Pancreas (tissue), 10 donors: ENCODE measurements around the gene EGFL7. TPM values are rescaled to one million over a fixed set of nuclear protein-coding genes. Genes with fewer than 3 reads are reported as not detected.
"Not testable (repeated sequence)": the region's sequence is repeated elsewhere in the genome, so short reads cannot be mapped to it uniquely, and the experiment has no call there.

Experiments
- ATAC-seq, 4 donors: fragments of 200-7000 bp; cut with Tn5 transposase; one replicate each; pipeline versions ENCODE4 v1.8.0 to v1.9.1; 2020; ENCODE audit warnings: mild to moderate bottlenecking in 4 of 4, moderate library complexity in 4 of 4
- DNase-seq, 6 donors: peaks; one replicate each; pipeline ENCODE4 v3.0.0-alpha.2; 2020
- FAIRE-seq: peaks from 2 replicates; lab custom pipeline; 2012; peaks lifted over from hg19 to GRCh38; lab: Jason Lieb, UNC
- H3K27ac ChIP-seq, 4 donors: fragments of 200-600 bp; sonication (generic); 1 replicate in 3 of 4; 2 replicates in 1 of 4; pipeline versions ENCODE4 v1.5.0 to v1.8.0; 2020
- H3K27me3 ChIP-seq, 4 donors: fragments of 200-600 bp; one replicate each; pipeline ENCODE4 v1.8.0; 2021
- H3K36me3 ChIP-seq, 3 donors: fragments of 200-600 bp; sonication (generic) in 1 of 3; one replicate each; pipeline versions ENCODE4 v1.5.0 to v1.8.0; 2020 to 2021
- H3K4me1 ChIP-seq, 3 donors: fragments of 200-600 bp; one replicate each; pipeline ENCODE4 v1.8.0; 2021
- H3K4me3 ChIP-seq, 4 donors: fragments of 200-600 bp; sonication (generic) in 2 of 4; one replicate each; pipeline versions ENCODE4 v1.5.0 to v1.8.0; 2020 to 2021
- H3K9me3 ChIP-seq, 4 donors: fragments of 200-600 bp; one replicate each; pipeline ENCODE4 v1.8.0; 2021
- WGBS, 2 donors: extraction: QIAGEN DNeasy Blood & Tissue Kit; methylation state at CpG; one replicate each; pipeline ENCODE4 v1.1.7; 2013; 5-methylcytosine and 5-hydroxymethylcytosine counted together
- intact Hi-C, 3 donors: fragments of 100-400 bp; cut with DNase I; formaldehyde crosslinking; loops; one replicate each; pipeline versions ENCODE4 v1.11.1 to v1.14.2; 2022
- polyA plus RNA-seq, 2 donors: library from polyadenylated mRNA; stranded (reverse); fragments of 200-250 nt; gene quantifications; one replicate each; pipeline ENCODE4 v1.2.3, GENCODE V29; 2013
- total RNA-seq, 6 donors: library from RNA; stranded (reverse); fragmentation: NEBNext Ultra II Directional in 4 of 6; extraction: Animal tissue kit (Norgen Biotek cat#: 25700) in 4 of 6; gene quantifications; one replicate each; pipeline versions ENCODE4 v1.2.1 to v1.2.4, GENCODE V29; 2021 to 2023
- TF ChIP-seq, protein P1 (sequence below), 4 donors: fragments of 200-600 bp; sonication (generic) in 3 of 4; IDR thresholded peaks; one replicate each; pipeline versions ENCODE4 v1.5.0 to v1.8.0; 2021; ENCODE audit warnings: antibody characterized with exemption in 4 of 4
- donor health status: healthy with polysubstance abuse.
- donor health status: DM: no; HTN: no; CAD: no; lungs with moderate emphysema.
- donor health status: DM: no; HTN: no; CAD: no.
- donor health status: control.
- donor health status: control.
- donor health status: Bipolar disorder and iron deficiency.
- donor health status: DM: yes; HTN: yes; CAD: no.
- donor health status: DM: no; HTN: no; CAD: no.
- donor health status: DM: no; HTN: no; CAD: no.
- donor health status: DM: yes; HTN: yes; CAD: no.

Gene EGFL7
- total and polyA plus RNA-seq, 8 donors: 8.6 to 134 (median 16.7) TPM

DNA sequence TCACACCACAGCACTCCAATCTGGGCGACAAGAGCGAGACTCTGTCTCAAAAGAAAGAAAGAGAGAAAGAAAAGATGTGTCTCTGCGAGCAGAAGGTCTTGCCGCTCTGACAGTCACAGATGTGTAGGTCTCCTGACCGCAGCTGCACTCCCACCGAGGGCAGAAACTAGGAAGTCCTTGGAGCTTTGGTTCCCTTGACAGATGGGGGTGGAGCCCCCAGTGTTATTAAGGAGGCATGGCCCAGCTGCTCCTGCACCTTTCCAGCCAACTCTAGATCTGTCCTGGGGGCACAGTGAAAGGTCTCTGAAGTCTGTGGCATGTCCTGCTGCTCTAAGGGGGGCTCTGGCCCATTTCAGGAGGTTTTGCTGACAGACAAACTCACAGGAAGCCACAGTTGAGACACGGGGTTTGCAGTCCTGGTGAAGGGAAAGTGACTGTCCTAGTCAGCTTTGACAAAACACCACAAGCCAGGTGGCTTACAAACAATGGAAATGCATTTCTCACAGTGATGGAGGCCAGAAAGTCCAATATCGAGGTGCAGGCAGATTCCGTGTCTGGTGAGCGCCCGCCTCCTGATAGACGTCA is 40.7 kb downstream of the EGFL7 start:
- DNase-seq (no peak), ATAC-seq (no peak), FAIRE-seq (no peak)
- intact Hi-C loops: no loop called here
- Histone ChIP-seq H3K27me3 (no peaks in the 10 kb centered on the region), H3K9me3 (no peaks in the 10 kb centered on the region), H3K36me3 (no peaks in the 10 kb centered on the region), H3K4me3 (no peak overlapping the region), H3K4me1 (peaks cover 3 to 4% (median 3%) of the 10 kb centered on the region in 3 donors), H3K27ac (no peak overlapping the region)
- TF ChIP-seq, protein P1, sequence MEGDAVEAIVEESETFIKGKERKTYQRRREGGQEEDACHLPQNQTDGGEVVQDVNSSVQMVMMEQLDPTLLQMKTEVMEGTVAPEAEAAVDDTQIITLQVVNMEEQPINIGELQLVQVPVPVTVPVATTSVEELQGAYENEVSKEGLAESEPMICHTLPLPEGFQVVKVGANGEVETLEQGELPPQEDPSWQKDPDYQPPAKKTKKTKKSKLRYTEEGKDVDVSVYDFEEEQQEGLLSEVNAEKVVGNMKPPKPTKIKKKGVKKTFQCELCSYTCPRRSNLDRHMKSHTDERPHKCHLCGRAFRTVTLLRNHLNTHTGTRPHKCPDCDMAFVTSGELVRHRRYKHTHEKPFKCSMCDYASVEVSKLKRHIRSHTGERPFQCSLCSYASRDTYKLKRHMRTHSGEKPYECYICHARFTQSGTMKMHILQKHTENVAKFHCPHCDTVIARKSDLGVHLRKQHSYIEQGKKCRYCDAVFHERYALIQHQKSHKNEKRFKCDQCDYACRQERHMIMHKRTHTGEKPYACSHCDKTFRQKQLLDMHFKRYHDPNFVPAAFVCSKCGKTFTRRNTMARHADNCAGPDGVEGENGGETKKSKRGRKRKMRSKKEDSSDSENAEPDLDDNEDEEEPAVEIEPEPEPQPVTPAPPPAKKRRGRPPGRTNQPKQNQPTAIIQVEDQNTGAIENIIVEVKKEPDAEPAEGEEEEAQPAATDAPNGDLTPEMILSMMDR (IDR thresholded peaks at IDR 0.05): no peak
- 86 to 88% methylated on average over 12 of the region's 12 CpGs for WGBS, 2 donors

DNA sequence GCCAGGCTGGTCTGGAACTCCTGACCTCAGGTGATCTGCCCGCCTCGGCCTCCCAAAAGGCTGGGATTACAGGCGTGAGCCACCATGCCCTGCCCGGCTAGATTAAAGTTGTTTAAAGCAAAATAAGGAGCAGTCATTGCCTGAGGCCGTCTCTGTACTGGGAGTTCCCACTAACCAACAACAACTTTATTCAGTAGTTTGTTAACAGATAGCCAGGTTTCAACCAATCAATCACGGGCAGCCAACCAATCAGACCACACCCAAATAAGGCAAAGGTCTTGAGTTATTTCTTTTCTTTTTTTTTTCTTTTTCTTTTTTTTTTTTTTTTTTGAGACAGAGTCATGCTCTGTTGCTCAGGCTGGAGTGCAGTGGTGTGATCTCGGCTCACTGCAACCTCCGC is 42.0 kb downstream of the EGFL7 start:
- not testable (repeated sequence) for FAIRE-seq, H3K27me3 ChIP-seq

DNA sequence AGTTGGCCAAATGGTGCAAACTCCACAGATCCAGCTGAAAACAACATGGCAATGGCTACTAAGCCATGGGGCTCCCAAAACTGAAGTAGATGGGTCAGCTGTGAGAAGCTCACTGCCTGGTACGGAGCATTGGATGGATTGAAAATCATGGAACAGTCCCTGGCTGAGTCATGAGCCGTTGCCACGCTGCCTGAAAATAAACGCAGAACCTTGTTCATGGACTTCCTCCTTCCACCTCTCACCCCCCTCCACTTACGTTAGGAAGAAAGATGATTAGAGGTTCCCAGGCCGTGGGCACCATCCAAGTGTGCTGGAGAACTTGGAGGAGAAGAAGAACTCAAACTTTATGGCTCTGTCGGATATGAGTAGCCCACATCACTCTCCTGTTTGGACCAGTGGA is 42.8 kb downstream of the EGFL7 start:
- no peak for ATAC-seq
- no peaks in the 10 kb centered on the region for H3K27me3 ChIP-seq
- TF ChIP-seq, protein P1 (IDR thresholded peaks at IDR 0.05): no peak
- no peaks in the 10 kb centered on the region for H3K9me3 ChIP-seq
- no peak for DNase-seq
- no peaks in the 10 kb centered on the region for H3K36me3 ChIP-seq
- H3K4me1 ChIP-seq: no peaks in the 10 kb centered on the region
- intact Hi-C loops: no loop called here
- 87 to 88% methylated on average over 7 of the region's 7 CpGs for WGBS, 2 donors
- FAIRE-seq: no peak
- H3K4me3 ChIP-seq: no peak overlapping the region
- H3K27ac ChIP-seq: no peak overlapping the region

More for the DNA sequence above, 42.0 kb downstream of the EGFL7 start:
- H3K36me3 ChIP-seq, DNase-seq, H3K4me1 ChIP-seq, H3K4me3 ChIP-seq, H3K9me3 ChIP-seq, H3K27ac ChIP-seq, intact Hi-C loops, ATAC-seq: not testable (repeated sequence)
- WGBS, 2 donors: 90 to 91% methylated on average over 8 of the region's 8 CpGs

DNA sequence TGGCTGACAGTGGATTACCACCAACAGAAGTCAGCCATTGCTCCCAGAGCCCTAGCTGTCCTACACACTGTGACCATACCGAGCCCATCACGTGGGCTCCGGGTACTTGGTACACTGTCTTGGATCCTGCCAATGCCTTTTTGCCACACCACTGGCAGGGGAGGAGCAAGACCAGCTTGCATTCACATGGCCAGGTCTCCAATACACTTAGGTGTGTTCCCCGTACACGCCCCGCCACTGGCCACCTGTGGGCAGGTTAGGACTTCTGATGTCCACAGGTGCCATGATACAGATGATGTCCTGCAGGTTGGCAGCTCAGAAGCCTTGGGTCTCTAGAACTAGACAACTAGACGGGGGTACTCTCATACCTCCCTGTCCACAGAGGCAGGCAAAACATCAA is 44.3 kb downstream of the EGFL7 start:
- TF ChIP-seq, protein P1 (IDR thresholded peaks at IDR 0.05): no peak
- no peak for DNase-seq
- no peaks in the 10 kb centered on the region for H3K9me3 ChIP-seq
- H3K4me1 ChIP-seq: peaks cover 0 to 3% (median 3%) of the 10 kb centered on the region in 3 donors
- FAIRE-seq: no peak
- intact Hi-C loops: no loop called here
- ATAC-seq: no peak
- H3K36me3 ChIP-seq: no peaks in the 10 kb centered on the region
- no peaks in the 10 kb centered on the region for H3K27me3 ChIP-seq
- H3K27ac ChIP-seq: no peak overlapping the region
- no peak overlapping the region for H3K4me3 ChIP-seq
- 92 to 98% methylated on average over 7 of the region's 7 CpGs for WGBS, 2 donors

DNA sequence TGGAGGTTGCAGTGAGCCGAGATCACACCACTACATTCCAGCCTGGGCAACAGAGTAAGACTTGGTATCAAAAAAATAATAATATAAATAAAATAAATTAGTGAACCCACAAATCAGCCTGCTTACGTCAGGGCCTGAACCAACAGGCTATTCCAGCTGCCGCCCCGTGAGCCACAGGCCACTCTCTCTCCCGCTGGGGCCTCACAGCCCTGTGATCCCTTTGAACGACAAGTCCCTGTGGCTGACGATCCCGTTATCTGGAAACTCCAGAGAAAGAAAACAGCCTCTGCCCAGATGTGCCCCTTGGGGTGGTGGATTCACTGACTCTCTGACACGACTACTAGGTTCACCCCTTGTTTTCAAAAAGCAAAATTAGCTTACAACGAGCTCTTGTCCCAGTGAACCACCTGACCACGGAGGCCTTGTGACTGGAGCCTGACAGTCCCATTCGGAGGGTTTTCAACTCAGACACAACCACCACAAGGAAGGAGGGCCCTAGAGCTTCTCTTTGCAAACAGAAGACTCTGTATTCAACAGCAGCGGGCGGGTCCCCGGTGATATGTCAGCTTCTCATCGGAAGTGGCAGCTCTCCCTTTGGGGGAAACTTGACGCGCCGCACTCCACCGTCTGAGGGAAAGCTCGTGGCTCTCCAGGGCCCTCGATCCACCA is 45.3 kb downstream of the EGFL7 start:
- H3K4me1 ChIP-seq: peaks cover 0 to 4% (median 3%) of the 10 kb centered on the region in 3 donors
- H3K36me3 ChIP-seq: no peaks in the 10 kb centered on the region
- H3K9me3 ChIP-seq: no peaks in the 10 kb centered on the region
- DNase-seq (no peak), ATAC-seq (no peak), FAIRE-seq (no peak)
- no peak overlapping the region for H3K27ac ChIP-seq
- no peak overlapping the region for H3K4me3 ChIP-seq
- WGBS, 2 donors: 86 to 90% methylated on average over 22 of the region's 22 CpGs
- no peaks in the 10 kb centered on the region for H3K27me3 ChIP-seq
- TF ChIP-seq, protein P1 (IDR thresholded peaks at IDR 0.05): no peak
- intact Hi-C loops: no loop called here
